OCI-LY1 (cell line): ENCODE measurements around the gene HIVEP1.

Experiments
- H2AFZ ChIP-seq: fragments of 200-600 bp; sonication (generic), shearing (Covaris generic); 2 replicates; pipeline ENCODE4 v1.6.0; 2014; ENCODE audit warnings: antibody characterized with exemption, mild to moderate bottlenecking, low read length
- H3F3A ChIP-seq: fragments of 200-600 bp; sonication (generic), shearing (Covaris generic); 2 replicates; pipeline ENCODE4 v1.6.0; 2014; ENCODE audit warnings: mild to moderate bottlenecking, antibody characterized with exemption, low read length, moderate library complexity; ENCODE audit not compliant: insufficient read depth
- H3K27ac ChIP-seq: fragments of 200-600 bp; sonication (generic); 2 replicates; pipeline ENCODE4 v1.5.1; 2014; ENCODE audit warnings: low read length, mixed run types, mild to moderate bottlenecking, low read depth; ENCODE audit not compliant: poor library complexity, severe bottlenecking
- H3K27me3 ChIP-seq: fragments of 200-600 bp; sonication (generic); 2 replicates; pipeline ENCODE4 v1.6.0; 2014; ENCODE audit warnings: antibody characterized with exemption, mild to moderate bottlenecking, low read length, moderate library complexity; ENCODE audit not compliant: insufficient read depth
- H3K36me3 ChIP-seq: fragments of 200-600 bp; sonication (generic); 2 replicates; pipeline ENCODE4 v1.6.1; 2014; ENCODE audit warnings: mild to moderate bottlenecking, antibody characterized with exemption, low read length, moderate library complexity, mixed read lengths; ENCODE audit not compliant: insufficient read depth
- H3K4me1 ChIP-seq: fragments of 200-600 bp; sonication (generic); 2 replicates; pipeline ENCODE4 v1.5.1; 2014; ENCODE audit warnings: mild to moderate bottlenecking, low read length, moderate library complexity; ENCODE audit not compliant: insufficient read depth, severe bottlenecking
- H3K4me2 ChIP-seq: fragments of 200-600 bp; sonication (generic), shearing (Covaris generic); 2 replicates; pipeline ENCODE4 v1.6.1; 2014; ENCODE audit warnings: low read length
- H3K4me3 ChIP-seq: fragments of 200-600 bp; sonication (generic); 2 replicates; pipeline ENCODE4 v1.5.1; 2014; ENCODE audit warnings: low read length, low read depth, mild to moderate bottlenecking, mixed read lengths; ENCODE audit not compliant: poor library complexity, severe bottlenecking
- H3K79me2 ChIP-seq: fragments of 200-600 bp; shearing (Covaris generic); 2 replicates; pipeline ENCODE4 v1.6.1; 2016; ENCODE audit warnings: mixed run types, low read length, mixed read lengths; ENCODE audit not compliant: insufficient read depth
- H3K9ac ChIP-seq: fragments of 200-600 bp; sonication (generic), shearing (Covaris generic); 2 replicates; pipeline ENCODE4 v1.6.1; 2014; ENCODE audit warnings: mild to moderate bottlenecking, low read length, mixed read lengths
- H3K9me2 ChIP-seq: fragments of 200-600 bp; sonication (generic), shearing (Covaris generic); 2 replicates; pipeline ENCODE4 v1.6.1; 2014; ENCODE audit warnings: low read depth, mild to moderate bottlenecking, low read length, mixed read lengths
- H3K9me3 ChIP-seq: fragments of 200-600 bp; shearing (Covaris generic); 2 replicates; pipeline ENCODE4 v1.6.1; 2014; ENCODE audit warnings: low read length, mixed read lengths
- H4K20me1 ChIP-seq: fragments of 200-600 bp; sonication (generic), shearing (Covaris generic); 2 replicates; pipeline ENCODE4 v1.6.0; 2016; ENCODE audit warnings: mild to moderate bottlenecking, low read length; ENCODE audit not compliant: insufficient read depth
- EZH2 ChIP-seq: fragments of 200-600 bp; sonication (generic), shearing (Covaris generic); IDR thresholded peaks from 2 replicates; pipeline ENCODE4 v1.8.0; 2017; ENCODE audit warnings: borderline replicate concordance, mixed run types, mild to moderate bottlenecking, antibody characterized with exemption, low read length, moderate library complexity, mixed read lengths
- TF ChIP-seq, protein P1 (sequence below): fragments of 200-600 bp; sonication (generic), shearing (Covaris generic); IDR thresholded peaks from 2 replicates; pipeline ENCODE4 v1.5.1; 2017; ENCODE audit warnings: mild to moderate bottlenecking, antibody characterized with exemption, low read length, moderate library complexity, mixed read lengths

Gene HIVEP1

DNA sequence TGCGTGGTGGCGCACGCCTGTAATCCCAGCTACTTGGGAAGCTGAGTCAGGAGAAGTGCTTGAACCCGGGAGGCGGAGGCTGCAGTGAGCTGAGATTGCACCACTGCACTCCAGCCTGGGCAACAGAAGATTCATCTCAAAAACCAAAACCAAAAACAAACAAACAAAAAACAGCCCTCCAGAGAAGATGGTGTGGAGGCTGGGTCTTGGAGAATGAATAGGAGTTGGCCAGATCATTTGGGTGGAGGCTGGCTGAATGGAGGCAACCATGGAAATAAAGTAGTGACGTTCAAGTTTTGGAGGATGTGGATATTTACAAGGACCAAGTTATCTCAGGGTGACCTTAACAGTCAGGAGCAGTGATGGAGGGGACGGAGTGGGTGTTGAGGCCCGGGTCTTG, 24.7 kb downstream of the HIVEP1 start:
- no peak overlapping the region for H3K9ac ChIP-seq
- peak overlapping the region; percentile 67 for H3K27ac ChIP-seq
- no peaks in the 10 kb centered on the region for H3K9me3 ChIP-seq
- TF ChIP-seq, protein P1, sequence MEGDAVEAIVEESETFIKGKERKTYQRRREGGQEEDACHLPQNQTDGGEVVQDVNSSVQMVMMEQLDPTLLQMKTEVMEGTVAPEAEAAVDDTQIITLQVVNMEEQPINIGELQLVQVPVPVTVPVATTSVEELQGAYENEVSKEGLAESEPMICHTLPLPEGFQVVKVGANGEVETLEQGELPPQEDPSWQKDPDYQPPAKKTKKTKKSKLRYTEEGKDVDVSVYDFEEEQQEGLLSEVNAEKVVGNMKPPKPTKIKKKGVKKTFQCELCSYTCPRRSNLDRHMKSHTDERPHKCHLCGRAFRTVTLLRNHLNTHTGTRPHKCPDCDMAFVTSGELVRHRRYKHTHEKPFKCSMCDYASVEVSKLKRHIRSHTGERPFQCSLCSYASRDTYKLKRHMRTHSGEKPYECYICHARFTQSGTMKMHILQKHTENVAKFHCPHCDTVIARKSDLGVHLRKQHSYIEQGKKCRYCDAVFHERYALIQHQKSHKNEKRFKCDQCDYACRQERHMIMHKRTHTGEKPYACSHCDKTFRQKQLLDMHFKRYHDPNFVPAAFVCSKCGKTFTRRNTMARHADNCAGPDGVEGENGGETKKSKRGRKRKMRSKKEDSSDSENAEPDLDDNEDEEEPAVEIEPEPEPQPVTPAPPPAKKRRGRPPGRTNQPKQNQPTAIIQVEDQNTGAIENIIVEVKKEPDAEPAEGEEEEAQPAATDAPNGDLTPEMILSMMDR = no peak
- no peak for TF ChIP-seq EZH2
- no peak overlapping the region for H2AFZ ChIP-seq
- H3K79me2 ChIP-seq = peaks cover 74% of the 10 kb centered on the region
- H3K27me3 ChIP-seq = no peaks in the 10 kb centered on the region
- H3K4me3 ChIP-seq = no peak overlapping the region
- H3K9me2 ChIP-seq = no peaks in the 10 kb centered on the region
- no peak overlapping the region for H3K4me2 ChIP-seq
- peaks cover 15% of the 10 kb centered on the region for H3K36me3 ChIP-seq
- no peaks in the 10 kb centered on the region for H3F3A ChIP-seq
- no peaks in the 10 kb centered on the region for H4K20me1 ChIP-seq
- H3K4me1 ChIP-seq = peaks cover 60% of the 10 kb centered on the region

DNA sequence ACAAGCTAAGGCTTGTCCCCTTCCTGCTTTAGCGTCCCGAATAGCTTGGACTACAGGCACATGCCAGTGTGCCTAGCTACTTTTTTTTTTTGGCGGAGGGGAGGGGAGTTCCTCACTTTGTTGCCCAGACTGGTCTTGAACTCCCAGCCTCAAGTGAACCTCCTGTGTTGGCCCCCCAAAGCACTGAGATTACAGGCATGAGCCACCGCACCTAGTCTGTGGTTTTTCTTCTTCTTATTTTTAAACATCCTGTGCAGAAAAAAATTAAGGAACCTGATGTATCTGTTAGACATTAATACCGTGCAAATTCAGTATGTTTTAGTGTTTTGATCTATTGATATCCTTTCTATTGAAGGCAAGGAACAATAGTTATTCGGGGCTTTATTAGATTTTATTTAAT, 25.7 kb downstream of the HIVEP1 start:
- H4K20me1 ChIP-seq = no peaks in the 10 kb centered on the region
- H3K27me3 ChIP-seq = no peaks in the 10 kb centered on the region
- H3K9ac ChIP-seq = peak overlapping the region; percentile 7; the same call in 1 of the 2 replicates
- TF ChIP-seq EZH2 = no peak
- TF ChIP-seq, protein P1 = no peak
- H3K4me1 ChIP-seq = peaks cover 61% of the 10 kb centered on the region
- H3K79me2 ChIP-seq = peaks cover 67% of the 10 kb centered on the region
- no peaks in the 10 kb centered on the region for H3K9me3 ChIP-seq
- H3K4me3 ChIP-seq = no peak overlapping the region
- H3K36me3 ChIP-seq = peaks cover 12% of the 10 kb centered on the region
- H3K9me2 ChIP-seq = no peaks in the 10 kb centered on the region
- peak overlapping the region; percentile 15; the same call in 1 of the 2 replicates for H3K4me2 ChIP-seq
- peak overlapping the region; percentile 67 for H3K27ac ChIP-seq
- H3F3A ChIP-seq = 0 out of 2 replicates have a peak, but pooled peaks cover 4% of the 10 kb centered on the region
- no peak overlapping the region for H2AFZ ChIP-seq

DNA sequence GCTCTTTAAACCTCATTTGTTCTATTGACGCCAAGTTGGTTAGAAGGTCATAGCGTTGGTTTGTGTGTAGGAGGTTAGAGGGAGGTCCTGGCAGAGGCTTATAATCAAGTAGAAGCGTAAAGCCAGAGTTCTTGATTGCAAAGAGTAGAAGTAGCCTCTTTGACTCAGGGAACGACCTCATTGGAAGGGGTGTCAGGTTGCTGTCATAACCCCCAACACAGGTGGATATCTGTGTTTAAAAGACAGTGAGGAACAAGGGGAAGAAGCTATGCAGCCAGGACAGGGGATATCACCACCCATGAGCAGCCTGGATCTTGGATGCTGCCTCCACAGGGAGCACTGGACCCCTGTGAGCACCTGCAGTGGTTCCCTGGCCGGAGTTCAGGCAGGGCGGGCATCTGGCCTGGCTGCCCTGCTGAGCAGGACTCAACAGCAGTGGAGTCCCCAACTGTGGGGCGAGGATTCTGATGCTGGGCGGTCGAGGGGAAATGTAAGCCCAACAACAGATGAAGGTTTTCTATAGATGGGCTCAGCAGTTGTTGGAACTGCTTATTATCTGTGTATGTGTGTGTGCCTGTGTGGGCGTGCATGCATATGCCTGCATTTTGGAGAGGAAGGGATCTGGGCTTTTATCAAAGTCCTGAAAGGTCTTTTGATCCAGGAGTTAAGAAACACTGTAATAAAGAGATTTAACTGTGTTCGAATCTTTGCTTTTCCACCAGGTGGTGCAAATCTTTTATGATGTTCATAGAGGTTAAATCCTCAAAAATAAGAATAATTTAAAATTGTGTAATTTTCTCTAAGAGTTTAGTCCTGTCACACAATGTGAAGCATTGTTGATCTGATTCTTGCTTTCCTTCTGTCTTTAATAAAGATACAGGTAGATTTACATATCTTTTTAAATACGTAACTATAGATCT, 27.7 kb downstream of the HIVEP1 start:
- 0 out of 2 replicates have a peak, but pooled peaks cover 8% of the 10 kb centered on the region for H3F3A ChIP-seq
- peaks cover 12% of the 10 kb centered on the region for H3K36me3 ChIP-seq
- TF ChIP-seq EZH2 = no peak
- TF ChIP-seq, protein P1 = peak; percentile 31; the same call in 1 of the 2 replicates
- peak overlapping the region; percentile 50 for H3K27ac ChIP-seq
- H3K4me2 ChIP-seq = no peak overlapping the region; the same call in 1 of the 2 replicates
- H3K27me3 ChIP-seq = no peaks in the 10 kb centered on the region
- H3K9ac ChIP-seq = no peak overlapping the region; the same call in 1 of the 2 replicates
- H3K9me2 ChIP-seq = no peaks in the 10 kb centered on the region
- no peaks in the 10 kb centered on the region for H3K9me3 ChIP-seq
- H3K79me2 ChIP-seq = peaks cover 47% of the 10 kb centered on the region
- H3K4me3 ChIP-seq = no peak overlapping the region
- H3K4me1 ChIP-seq = peaks cover 61% of the 10 kb centered on the region
- no peak overlapping the region for H2AFZ ChIP-seq
- no peaks in the 10 kb centered on the region for H4K20me1 ChIP-seq
